Tibial artery (tissue), 4 donors: ENCODE results near the gene LPP.

ENCODE experiments used
- DNase-seq, 2 donors: peaks; one replicate each; pipeline ENCODE4 v3.0.0-alpha.2; 2019
- H3K27ac ChIP-seq, 2 donors: fragments of 200-600 bp; sonication (generic) in 1 of 2; 1 replicate in 1 of 2; 2 replicates in 1 of 2; pipeline ENCODE4 v1.5.1; 2018 to 2019; ENCODE audit warnings: mild to moderate bottlenecking in 1 of 2
- H3K27me3 ChIP-seq, 2 donors: fragments of 200-600 bp; sonication (generic) in 1 of 2; one replicate each; pipeline versions ENCODE4 v1.5.1 to v1.6.0; 2016 to 2019
- H3K36me3 ChIP-seq, 3 donors: fragments of 200-600 bp; sonication (generic) in 2 of 3; one replicate each; pipeline ENCODE4 v1.5.1; 2016 to 2019; ENCODE audit warnings: mild to moderate bottlenecking in 2 of 3
- H3K4me1 ChIP-seq, 4 donors: fragments of 200-600 bp; sonication (generic) in 2 of 4; 1 replicate in 3 of 4; 2 replicates in 1 of 4; pipeline ENCODE4 v1.5.1; 2016 to 2019
- H3K4me3 ChIP-seq, 2 donors: fragments of 200-600 bp; sonication (generic) in 1 of 2; 1 replicate in 1 of 2; 2 replicates in 1 of 2; pipeline ENCODE4 v1.5.1; 2018 to 2019; ENCODE audit warnings: mild to moderate bottlenecking in 2 of 2
- H3K9me3 ChIP-seq, 3 donors: fragments of 200-600 bp; sonication (generic) in 1 of 3; one replicate each; pipeline ENCODE4 v1.5.1; 2016 to 2019
- CTCF ChIP-seq, 2 experiments: fragments of 200-600 bp in 1 of 2; fragments of 450-650 bp in 1 of 2; IDR thresholded peaks; one replicate each; pipeline ENCODE4 v1.5.1; 2017 to 2019; ENCODE audit warnings: antibody characterized with exemption in 2 of 2, mild to moderate bottlenecking in 1 of 2, moderate library complexity in 1 of 2
- intact Hi-C: fragments of 100-400 bp; cut with DNase I; formaldehyde crosslinking; loops from one replicate; pipeline ENCODE4 v1.15.0; 2023; ENCODE audit warnings: low total_unique reads

LPP gene

GRCh38 chr3:188434594-188434993 is 280.6 kb downstream of the LPP start:
- intact Hi-C loops, result no loop called here
- Histone ChIP-seq H3K9me3 (no peaks in the 10 kb centered on the region), H3K36me3 (no peaks in the 10 kb centered on the region), H3K27me3 (no peaks in the 10 kb centered on the region), H3K27ac (peak overlapping the region; percentile 68 to 75), H3K4me1 (peaks cover 0 to 95% (median 38%) of the 10 kb centered on the region in 4 donors), H3K4me3 (no peak overlapping the region)
- DNase-seq, result no peak
- TF ChIP-seq CTCF (IDR thresholded peaks at IDR 0.05), result no peak

GRCh38 chr3:188435266-188435665 is 281.3 kb downstream of the LPP start:
- peak overlapping the region in 1 of 2 donors; percentile 32 for H3K27ac ChIP-seq
- intact Hi-C loops, result no loop called here
- TF ChIP-seq CTCF (IDR thresholded peaks at IDR 0.05), result no peak
- H3K4me1 ChIP-seq, result peaks cover 0 to 95% (median 39%) of the 10 kb centered on the region in 4 donors
- H3K9me3 ChIP-seq, result no peaks in the 10 kb centered on the region
- H3K36me3 ChIP-seq, result no peaks in the 10 kb centered on the region
- H3K27me3 ChIP-seq, result no peaks in the 10 kb centered on the region
- H3K4me3 ChIP-seq, result no peak overlapping the region
- DNase-seq, result no peak

GRCh38 chr3:188437926-188438325 is 284.0 kb downstream of the LPP start:
- Histone ChIP-seq H3K27me3 (no peaks in the 10 kb centered on the region), H3K27ac (no peak overlapping the region), H3K36me3 (peaks cover 0 to 8% (median 8%) of the 10 kb centered on the region in 3 donors), H3K4me1 (peaks cover 0 to 73% (median 18%) of the 10 kb centered on the region in 4 donors), H3K9me3 (no peaks in the 10 kb centered on the region), H3K4me3 (no peak overlapping the region)
- no peak for TF ChIP-seq CTCF (IDR thresholded peaks at IDR 0.05)
- DNase-seq, result no peak
- intact Hi-C loops, result no loop called here

GRCh38 chr3:188439080-188439479 is 285.1 kb downstream of the LPP start:
- Histone ChIP-seq H3K27ac (peak overlapping the region in 1 of 2 donors; percentile 33), H3K9me3 (no peaks in the 10 kb centered on the region), H3K4me1 (peaks cover 0 to 62% (median 15%) of the 10 kb centered on the region in 4 donors), H3K36me3 (peaks cover 4 to 8% (median 8%) of the 10 kb centered on the region in 3 donors), H3K4me3 (no peak overlapping the region), H3K27me3 (no peaks in the 10 kb centered on the region)
- DNase-seq, result no peak
- TF ChIP-seq CTCF (IDR thresholded peaks at IDR 0.05), result no peak
- intact Hi-C loops, result no loop called here

- DNase-seq, result no peak
- H3K4me3 ChIP-seq, result no peak overlapping the region
- H3K9me3 ChIP-seq, result no peaks in the 10 kb centered on the region
- no peaks in the 10 kb centered on the region for H3K27me3 ChIP-seq
- TF ChIP-seq CTCF (IDR thresholded peaks at IDR 0.05), result no peak
- H3K36me3 ChIP-seq, result peaks cover 4 to 8% (median 8%) of the 10 kb centered on the region in 3 donors
- intact Hi-C loops, result no loop called here
- H3K27ac ChIP-seq, result peak overlapping the region in 1 of 2 donors; percentile 33
- peaks cover 0 to 52% (median 11%) of the 10 kb centered on the region in 4 donors for H3K4me1 ChIP-seq
These were observed 286.5 kb downstream of the LPP start for GRCh38 chr3:188440340-188440972.
